GM21825 (cell line): ENCODE measurements around the gene UBL4B.
A peak's percentile ranks its signal among the peaks of the same experiment; 100 is the strongest.

Experiments used
- ATAC-seq: cut with Tn5 transposase; IDR thresholded peaks from one replicate; pipeline ENCODE4 v1.9.1; 2021; ENCODE audit warnings: mild to moderate bottlenecking, moderate library complexity; ENCODE audit not compliant: unreplicated experiment

The UBL4B gene

DNA sequence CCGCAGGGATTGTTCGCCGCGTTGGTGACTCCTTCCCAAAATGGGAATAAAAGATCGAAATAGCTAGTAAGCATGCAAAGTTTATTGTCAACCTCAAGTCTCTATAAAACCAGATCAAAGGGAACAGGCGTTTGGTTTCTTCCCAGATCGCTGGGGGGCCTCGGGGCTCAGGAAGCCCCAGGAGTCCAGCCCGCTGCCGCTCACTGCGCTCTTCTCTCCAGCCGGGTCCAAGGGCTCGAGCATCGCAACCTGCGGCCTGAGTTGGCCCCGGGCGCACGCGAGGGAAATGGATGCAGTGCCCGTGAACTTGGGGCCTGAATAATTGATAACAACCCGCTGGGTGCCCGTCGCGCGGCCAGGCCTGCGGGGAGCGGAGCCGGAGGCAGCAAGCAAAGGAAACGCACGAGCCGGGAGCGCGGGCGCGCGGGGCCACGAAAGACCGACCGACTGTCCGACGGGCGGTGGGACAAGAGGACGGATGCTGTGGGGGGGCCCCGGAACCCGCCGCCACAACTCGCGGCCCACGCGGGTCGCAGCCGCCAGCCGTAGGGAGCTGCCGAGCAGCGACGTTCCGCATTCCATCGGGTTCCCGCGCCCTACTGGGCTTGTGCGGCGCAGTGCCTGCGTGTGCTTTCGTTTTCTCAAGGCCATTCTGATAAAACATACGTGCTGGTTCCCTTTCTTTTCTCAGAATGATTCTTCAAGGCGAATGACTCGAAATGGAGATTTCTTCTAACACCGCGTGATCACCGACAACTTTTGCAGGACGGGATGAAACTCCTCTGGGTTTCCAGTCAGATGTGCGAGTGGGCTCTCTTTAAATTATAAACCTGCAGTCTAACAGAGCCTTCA lies 27.8 kb upstream of the UBL4B start:
- no peak for ATAC-seq

- no peak for ATAC-seq
Observed at GRCh38 chr1:110085671-110086070, 26.6 kb upstream of the UBL4B start.

DNA sequence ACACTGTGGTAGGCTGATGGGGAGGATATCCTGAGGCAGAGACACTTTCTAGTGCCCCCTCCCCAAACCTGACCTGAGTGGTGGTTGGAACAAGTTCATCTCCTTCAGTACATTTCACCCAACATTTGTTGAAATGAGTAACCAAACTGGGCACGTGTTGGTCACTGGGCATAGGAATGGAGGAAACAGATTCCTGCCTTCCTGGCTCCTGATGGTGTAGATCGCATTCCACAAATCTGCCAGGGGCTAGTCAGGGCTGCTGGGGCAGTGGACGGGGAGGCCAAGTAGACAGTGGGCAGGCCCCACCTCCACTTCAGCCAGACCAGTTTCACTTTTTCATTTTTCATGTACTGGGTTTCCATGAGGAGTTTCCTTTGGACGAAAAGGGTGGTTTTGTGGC lies 25.3 kb upstream of the UBL4B start:
- no peak for ATAC-seq

GRCh38 chr1:110087812-110088738 lies 24.2 kb upstream of the UBL4B start:
- no peak for ATAC-seq

DNA sequence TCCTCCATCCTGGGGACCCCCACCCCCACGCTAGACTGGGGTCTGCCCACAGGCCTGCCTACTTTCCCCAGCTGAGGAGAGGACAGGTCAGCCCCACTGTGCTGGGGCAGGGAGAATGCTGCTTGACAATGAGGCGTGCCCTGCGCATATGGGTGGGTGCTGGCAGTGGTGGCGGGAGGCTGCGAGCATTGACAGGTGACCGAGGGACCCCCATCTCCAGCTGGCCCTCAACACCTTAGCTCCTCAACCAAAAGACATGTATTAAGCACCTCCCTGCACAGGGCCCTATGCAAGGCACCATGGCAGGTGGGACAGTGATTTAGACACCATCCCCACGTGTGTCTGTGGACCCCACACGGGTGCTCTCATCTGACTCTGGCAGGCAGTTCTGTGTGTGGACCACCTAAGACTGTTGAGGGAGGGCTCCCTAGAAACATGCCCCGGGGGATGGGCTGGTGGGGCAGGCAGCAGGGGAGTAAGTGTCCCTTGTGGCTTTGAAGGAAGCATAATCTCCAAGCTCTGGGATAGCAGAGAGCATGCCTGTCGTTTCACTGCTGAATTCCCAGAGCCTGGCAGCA lies 23.4 kb upstream of the UBL4B start:
- ATAC-seq = no peak

DNA sequence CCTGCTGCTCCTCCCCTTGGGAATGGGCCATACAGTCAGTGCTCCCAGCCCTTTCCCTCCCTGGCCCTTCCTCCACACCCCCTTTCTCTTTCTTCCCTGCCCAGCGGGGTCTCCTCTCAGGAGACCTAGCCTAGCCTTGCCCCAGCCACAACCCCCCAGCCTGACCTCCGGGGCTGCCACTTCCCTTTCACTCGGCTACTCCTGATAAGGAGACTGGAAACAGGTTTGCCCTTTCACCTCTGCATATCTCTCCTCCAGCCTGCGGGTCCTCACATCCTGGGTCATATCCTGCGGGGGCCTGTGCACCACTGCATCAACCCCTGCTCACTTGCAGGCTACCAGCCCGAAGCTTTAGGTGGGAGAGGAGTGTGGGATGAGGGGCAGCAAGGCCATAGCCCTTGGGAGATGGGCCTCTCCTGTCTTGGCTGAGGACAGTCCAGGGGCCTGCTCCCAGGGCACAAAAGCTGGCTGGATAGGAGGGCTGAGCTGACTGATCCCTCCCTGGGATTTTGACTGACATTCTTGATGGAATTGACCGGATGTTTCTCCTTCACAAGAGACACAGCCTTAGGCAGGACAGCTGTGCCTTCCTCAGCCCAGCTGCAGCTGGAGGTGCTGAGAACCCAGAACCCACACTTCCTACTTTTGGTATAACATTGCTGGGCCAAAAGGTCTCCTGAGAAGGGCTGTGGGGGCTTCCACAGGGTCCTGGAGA lies 22.5 kb upstream of the UBL4B start:
- ATAC-seq = no peak

DNA sequence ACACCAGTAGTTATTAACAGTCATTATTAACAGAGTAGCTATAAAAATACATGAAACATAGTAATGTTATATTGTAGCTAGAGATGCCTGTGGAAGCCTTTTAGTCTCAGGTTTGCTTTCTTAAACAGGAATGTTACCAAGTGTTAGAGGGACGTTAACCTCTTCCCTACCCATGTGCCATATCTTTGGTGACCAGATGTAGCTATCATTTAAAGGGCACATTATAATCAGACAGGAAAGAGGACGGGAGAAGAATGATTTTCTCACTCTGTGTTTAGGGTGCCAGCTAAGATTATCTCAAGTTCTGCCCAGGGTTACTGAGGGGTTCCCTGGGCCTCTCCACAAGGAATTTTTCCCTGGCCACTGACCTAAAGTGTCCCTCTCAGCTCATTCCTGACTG lies 20.9 kb upstream of the UBL4B start:
- ATAC-seq = no peak

GRCh38 chr1:110091791-110092190 lies 20.5 kb upstream of the UBL4B start:
- no peak for ATAC-seq

DNA sequence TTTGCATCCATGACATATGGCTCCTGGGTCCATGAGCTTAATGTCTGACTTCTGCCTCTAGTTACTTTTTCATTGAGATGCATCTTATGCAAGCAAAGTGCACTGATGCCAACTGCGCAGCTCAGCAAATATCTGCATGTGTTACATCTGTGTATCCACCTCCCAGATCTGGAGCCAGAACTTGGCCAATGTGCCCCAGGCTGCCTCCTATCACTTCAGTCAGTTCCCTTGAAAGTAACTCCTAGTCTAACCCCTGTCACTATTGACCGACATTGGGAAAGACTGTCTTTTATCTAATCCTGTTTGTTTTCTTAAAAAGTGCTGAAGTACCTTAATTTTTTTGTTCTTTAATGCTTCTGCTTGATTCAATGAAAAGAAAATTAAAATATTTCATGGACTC lies 19.3 kb upstream of the UBL4B start:
- no peak for ATAC-seq

DNA sequence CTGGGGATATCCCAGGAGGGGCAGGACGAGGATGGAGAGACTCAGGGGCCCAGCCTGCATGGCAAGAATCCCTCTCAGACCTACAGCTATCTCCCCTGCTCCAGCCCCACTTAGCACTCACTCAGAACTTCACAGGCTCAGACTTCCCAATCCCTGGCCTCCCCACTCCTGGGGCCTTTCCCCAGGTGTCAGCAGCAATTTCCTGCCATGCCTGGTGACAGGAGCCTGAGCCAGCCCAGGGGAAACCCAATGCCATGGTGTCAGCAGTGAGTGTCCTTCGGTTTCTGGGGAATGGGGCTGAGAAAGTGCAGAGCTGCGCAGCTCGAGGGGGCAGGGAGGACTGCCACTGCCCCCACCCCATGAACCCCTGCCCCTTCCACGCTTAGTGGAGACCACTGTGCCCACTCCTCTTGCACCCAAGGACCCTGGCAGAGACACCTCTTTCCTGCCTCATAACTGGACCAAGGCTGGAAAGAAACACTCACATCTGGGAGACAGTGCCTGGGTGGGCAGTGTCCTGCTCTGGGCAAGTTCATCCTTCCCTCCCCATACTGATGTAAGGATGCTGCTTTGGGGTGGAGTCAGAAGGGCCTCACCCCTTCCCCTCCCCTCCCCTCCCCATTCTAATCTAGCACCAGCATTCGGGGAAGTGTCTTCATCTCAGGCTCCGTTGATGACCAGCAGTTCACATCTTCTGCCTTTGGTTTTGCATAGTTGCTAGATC lies 17.1 kb upstream of the UBL4B start:
- ATAC-seq = no peak

GRCh38 chr1:110097507-110098221 lies 14.6 kb upstream of the UBL4B start:
- ATAC-seq = no peak

DNA sequence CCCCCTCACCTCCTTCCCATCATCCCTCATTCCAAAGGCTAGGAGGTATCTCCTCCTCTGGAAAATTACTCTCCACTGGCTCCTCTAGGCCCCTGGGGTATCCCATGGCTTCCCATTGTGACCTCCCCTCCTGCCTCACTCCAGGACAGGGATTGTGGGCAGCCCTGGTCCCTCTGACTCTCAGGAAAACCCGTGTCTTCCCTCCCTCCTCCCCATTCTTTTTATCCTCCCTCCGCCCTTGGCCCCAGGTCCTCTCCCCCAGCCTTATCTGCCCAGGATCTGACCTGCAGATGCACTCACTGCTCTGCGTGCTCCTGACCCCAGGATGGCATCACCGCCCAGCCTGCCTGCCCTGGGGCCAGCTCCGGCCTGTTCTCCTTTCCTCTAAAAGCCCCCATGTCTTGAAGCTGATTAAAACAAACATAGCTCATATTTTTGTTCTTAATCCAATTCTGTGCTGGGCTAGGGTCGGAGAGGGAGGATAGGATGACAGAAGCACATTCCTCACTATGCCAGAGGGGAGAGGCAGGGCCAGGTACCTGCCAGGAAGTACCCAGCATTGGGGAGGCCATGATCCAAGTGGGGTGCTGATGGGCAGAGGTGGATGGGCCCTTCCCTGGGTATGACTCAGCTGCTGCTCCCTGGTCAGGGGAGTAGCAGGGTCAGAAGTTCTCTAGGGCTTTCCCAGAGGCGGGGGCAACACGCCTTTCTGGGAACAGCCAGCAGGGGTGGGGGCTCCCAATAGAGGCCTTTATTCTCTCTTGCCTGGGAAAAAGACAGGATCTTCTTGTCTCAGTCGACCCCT lies 13.8 kb upstream of the UBL4B start:
- ATAC-seq = no peak

- no peak for ATAC-seq
Observed at GRCh38 chr1:110100335-110100734, 11.9 kb upstream of the UBL4B start.

GRCh38 chr1:110102081-110102480 lies 10.2 kb upstream of the UBL4B start:
- ATAC-seq = peak; percentile 40

- ATAC-seq = no peak
Observed at GRCh38 chr1:110106013-110106941, 6.0 kb upstream of the UBL4B start.

DNA sequence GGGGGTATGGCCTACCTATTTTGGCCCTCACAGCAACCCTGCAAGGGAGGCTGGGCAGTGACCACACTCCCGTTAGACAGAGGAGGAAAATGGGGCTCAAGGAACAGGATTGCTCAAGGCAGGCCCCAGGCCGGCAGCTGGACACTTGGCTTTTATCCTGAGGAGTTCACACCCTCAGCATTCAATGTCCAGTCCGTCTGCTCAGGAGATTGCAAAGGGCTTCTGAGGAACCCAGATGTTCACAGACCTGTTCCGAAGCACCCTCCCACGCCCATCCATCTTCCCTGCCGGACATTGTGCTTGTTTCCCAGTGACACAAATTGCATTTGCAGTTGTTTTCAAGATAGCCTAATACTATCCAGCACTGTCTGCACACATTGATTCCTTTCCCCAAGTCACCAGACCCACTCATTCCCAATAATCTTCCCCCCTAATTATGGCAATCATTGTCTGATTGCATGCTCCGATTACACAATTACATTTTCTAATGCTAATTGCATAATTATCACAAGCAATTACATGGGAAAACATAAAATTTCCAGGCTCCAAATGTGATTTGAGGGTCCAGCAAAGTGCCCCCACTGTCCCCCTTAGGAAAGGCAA lies 4.3 kb upstream of the UBL4B start:
- ATAC-seq = no peak

DNA sequence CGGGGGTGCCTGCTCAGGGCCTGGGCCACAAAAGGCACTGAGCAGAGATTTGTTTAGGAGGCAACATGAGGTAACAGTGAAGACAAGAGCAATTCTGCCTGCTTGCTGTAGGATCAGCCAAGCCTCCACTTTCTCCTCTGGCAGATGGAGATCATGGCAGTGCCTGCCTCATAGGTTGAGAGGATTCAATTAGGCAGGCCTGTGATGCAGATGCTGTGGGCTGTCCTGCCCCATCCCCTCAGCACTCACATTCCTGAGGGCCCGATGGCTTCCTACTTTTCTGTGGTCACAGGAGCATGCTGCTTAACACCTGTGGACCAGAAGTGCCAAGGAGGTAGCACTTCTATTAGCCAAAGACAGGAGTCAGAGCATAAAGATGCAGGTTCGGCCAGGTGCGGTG lies 1.2 kb upstream of the UBL4B start:
- ATAC-seq = no peak
